IPS-NIHi7 (cell line): Measurements from ENCODE around the gene CIAPIN1.

ENCODE experiments used
- DNase-seq: peaks from one replicate; pipeline ENCODE4 v3.0.0; 2012; ENCODE audit warnings: mixed read lengths; ENCODE audit errors: extremely low spot score

Gene CIAPIN1

DNA sequence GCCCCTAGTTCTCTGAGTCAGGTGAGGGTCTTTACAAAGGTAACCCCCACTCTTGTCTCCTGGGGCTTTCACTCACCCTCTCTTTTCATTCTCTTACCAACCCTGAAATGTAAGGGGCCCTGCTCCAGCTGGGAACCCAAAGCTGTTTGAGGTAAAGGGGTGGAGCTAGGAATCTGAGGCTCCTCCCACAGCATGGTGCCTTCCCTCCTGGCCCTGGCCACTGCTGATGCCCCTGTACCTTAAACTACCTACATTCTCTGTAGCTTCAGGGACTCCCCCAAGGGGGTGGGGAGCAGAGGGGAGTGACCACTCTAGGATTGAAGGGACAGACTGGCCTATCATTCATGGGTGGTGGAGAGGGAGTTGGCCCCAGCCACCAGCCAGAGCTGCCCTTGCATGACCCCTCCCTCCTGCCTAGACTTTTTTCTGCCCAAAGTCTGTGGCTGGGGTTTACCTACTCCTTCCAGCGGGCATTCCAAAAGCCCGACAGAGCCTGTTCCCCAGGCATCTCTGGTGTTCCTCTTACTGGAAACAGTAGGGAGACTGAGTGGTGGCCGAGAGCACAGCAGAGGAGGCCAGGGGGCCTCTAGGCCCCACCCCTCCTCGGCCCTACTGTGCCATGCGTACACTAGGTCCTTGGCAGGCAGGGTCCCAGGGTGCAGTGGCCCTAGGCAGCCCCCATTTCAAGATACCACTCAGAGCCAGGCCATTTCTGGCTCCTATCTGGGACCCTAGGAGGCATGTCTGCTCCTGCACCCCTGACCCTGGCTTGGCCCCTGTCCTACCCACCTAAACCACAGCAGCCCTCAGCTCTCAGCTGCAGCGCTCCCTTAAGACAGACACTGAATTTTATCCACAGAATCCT, 29.6 kb upstream of the CIAPIN1 start:
- no peak for DNase-seq

DNA sequence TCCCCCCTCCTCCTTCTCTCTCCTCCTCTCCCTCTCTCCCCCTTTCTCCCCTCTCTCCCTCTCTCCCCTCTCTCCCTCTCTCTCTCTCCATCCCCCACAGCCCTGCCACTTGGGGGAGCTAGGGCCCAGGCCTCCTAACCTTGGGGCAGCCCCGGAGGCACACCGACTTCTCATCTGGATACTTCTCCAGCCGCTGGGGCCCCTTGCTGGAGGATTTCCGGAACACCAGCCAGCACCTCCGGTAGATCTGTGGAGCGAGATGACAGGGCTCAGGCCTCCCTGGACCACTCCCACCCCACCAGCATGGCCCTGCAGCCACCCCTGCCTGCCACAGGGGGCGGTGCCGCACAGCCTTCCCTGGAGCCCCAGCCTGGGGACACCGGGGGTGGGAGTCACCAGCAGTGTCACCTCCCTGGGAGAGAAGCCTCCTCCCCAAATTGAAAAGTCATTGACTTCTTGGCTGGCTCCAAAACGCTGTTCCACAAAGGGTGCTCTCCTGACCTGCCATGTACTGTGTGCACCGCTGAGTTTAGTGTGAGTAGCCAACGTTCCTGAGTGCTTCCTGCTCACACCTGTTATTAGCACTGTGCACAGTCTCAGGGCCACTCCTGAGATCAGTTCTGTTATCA, 28.6 kb upstream of the CIAPIN1 start:
- DNase-seq = peak; percentile 88

DNA sequence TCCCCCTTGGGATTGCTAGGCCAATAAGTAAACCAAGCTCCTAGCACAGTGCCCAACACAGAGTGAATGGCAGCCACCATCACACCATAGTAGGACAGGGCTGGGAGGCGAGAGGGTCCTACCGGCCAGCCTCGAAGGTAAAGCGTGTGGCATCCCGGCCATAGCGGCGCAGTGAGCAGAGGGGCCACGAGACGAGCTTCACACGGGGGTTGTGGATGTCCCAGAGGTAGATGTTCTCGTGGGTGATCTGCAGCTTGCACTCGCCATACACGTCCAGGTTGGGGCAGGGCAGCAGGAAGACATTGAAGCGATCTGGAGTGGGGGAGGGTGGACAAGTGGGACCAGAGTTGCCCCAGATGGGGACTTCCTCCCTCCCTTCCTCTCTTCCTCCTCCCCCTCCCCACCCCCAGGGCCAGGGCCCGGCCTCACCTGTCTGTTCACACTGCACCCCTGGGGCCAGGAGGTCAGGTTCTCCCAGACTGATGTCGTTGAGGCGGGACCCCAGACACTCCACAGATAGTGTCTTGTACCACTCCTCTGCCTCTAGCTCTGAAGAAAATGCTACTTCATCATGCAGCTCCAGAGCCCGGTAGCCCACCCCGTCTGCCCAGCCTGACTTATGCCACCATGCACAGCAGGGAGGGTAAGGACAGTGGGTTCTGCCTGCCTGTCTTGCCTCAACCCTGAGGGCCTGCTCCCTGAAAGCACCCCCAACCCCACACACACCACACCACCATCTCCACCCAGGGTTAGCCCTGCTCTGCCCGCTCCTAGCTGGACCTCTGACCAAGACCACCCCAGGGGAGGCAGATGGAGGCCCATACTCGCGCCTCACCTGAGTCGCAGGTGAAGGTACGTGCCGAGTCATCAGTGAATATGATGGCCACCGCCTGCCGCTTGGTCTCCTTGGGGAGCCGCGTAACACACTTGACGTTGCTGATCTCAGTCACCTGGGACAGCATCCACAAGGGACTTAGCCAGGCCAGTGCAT, 27.8 kb upstream of the CIAPIN1 start:
- no peak for DNase-seq

- DNase-seq = no peak
These were observed 26.7 kb upstream of the CIAPIN1 start for GRCh38 chr16:57473906-57474305.

DNA sequence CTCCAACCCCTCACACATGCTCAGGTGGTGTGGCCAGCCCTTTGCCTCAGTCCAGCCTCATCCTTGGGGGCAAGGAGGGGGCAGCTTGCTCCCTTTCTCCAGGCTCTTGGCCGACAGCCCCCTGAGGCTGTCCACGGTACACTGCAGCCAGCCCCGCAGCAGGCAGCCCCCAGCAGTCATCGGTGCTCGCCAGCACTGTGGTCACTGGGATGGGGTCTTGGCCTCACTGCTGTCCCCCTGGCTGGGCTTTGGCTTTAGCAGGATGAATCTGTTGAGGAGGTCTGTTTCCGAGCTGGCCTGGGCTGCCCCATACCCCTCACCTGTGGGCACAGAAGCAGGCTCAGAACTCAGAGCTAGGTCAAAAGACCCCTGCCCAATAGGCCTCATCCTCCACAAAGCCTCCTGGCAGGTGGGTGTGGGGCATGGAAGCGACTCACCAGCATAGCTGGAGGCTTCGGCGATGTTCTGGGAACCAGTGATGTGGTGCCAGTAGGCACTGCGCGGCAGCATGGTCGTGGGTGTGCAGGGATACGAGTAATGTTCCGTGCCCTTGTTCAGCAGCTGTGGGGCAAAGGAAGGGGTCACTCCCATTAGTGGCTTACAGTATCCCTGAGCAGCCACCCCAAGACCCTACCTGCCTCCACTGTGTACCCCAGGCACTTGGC, 26.1 kb upstream of the CIAPIN1 start:
- DNase-seq = no peak

DNA sequence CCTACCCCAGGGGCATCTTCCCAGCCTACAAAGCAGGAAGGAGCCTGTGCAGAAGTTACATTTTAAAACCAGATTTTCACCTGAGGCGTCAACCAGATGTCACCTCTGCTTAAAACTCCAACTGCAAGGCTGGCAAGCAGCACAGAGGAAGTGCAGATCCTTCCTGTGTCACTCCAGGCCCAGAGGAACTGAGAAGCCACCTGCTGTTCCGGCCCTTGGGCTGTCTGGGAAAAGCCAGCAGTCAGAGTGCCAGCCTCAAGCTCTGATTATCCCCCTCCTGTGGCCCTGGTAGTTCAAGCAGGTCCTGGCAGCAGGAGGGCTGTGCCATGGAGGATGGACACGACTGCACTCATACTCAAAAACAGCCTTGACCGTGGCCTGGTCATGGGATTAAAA, 25.5 kb upstream of the CIAPIN1 start:
- DNase-seq = peak; percentile 38

GRCh38 chr16:57471852-57472664, 24.9 kb upstream of the CIAPIN1 start:
- DNase-seq = peak; percentile 66

DNA sequence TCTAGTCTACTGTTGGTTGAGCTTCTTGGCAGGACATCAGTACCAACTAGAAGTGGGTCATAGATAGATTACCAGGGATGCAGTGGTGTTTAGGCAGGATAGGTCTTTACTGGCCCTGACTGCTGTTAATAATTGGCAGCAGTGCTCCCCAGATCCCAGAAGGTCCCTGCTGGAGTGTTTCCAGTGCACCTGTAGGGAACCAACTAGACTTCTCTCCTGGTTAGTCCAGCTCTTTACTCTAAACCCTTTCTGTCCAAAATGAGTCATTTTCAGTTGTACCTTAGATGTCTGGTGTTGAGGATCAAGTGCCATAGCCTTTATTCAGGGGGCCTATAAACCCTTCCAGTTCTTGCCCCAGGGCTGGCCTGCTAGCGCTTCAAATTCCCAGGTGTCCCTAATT, 24.0 kb upstream of the CIAPIN1 start:
- no peak for DNase-seq

DNA sequence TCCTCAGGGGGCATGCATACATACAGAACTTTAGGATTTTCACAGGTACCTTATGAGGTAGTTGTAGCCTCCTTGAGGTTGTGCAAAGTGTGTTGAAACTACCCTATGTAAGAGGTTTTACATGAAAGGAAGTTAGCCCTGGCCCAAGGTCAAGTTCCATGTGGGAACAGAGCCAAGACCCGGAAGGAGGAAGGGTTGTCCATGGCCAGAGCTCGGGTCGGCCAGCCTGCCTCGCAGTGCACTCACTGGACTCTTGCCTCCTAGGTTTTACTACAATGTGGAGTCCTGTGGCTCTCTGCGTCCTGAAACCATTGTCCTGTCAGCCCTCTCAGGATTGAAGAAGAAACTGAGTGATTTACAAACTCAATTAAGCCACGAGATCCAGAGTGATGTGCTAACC, 23.5 kb upstream of the CIAPIN1 start:
- no peak for DNase-seq

- no peak for DNase-seq
These were observed 22.8 kb upstream of the CIAPIN1 start for GRCh38 chr16:57469917-57470470.

GRCh38 chr16:57469046-57469445, 21.9 kb upstream of the CIAPIN1 start:
- DNase-seq = no peak

DNA sequence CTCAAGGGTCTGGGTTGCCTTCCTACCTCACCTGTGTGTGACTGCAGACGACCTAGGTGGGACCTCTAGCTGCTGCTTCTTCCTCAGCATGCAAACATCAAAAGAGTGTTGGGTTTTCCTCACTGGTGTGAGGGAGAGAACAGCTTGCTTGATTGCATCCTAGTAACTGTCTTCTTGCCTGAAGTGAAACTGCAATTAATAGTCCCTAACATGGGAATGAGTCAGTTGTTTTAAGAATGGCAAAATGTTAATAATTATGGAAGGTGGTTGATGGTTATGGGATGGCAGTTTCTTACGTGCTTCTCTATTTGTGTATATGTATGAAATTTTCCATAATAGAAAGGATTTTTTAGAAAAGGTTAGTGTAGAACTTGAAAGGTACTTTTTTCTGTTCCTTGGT, 21.2 kb upstream of the CIAPIN1 start:
- no peak for DNase-seq

- no peak for DNase-seq
These were observed 17.3 kb upstream of the CIAPIN1 start for GRCh38 chr16:57464523-57464922.

DNA sequence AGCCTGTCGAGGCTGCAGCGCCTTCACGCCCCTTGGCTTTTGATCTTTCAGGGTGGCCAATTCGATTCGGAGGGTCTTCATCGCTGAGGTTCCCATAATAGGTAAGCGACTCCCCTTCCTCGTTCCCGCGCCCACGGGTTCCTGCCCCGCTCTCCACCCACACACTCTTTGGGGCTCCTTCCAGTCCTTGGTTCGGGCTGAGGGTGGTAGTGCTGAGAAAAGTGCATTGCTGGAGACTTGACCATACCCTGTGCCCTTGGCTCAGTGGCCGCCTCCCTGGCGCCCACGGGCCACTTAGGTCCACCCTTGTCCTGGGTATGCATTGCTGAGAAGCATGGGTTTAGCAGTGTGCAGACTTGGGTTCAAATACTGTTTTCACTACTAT, 15.8 kb upstream of the CIAPIN1 start:
- no peak for DNase-seq

GRCh38 chr16:57462209-57462977, 15.2 kb upstream of the CIAPIN1 start, which contains the start of gene POLR2C:
POLR2C (plus strand) TSS chr16:57462679; CDS start chr16:57462725, 46 bp downstream.
- peak; percentile 93 for DNase-seq

DNA sequence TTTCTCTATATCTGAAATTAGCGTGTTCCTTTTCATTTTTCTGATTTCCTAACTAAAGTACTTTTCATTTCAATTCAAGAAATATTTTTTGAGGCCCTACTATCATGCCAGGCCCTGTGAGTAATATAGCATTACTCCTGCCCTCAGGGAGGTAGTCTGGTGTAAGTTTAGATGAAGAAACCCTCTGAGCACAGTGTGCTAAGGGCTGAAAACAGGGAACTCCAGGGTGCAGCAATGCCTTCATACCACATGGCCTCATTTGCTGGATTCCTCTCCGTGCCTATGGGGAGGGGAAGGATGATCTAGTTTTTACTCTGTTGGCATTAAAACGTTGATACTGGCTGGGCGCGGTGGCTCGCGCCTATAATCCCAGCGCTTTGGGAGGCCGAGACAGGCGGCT, 4.8 kb upstream of the CIAPIN1 start:
- DNase-seq = no peak

GRCh38 chr16:57446531-57447185, 527 bp downstream of the CIAPIN1 start:
- peak; percentile 45 for DNase-seq

GRCh38 chr16:57445510-57445909, 1.7 kb downstream of the CIAPIN1 start:
- DNase-seq = no peak

GRCh38 chr16:57444711-57445110, 2.5 kb downstream of the CIAPIN1 start:
- no peak for DNase-seq
